ENCODE measurements around the gene SLC25A15.

SLC25A15 gene

DNA sequence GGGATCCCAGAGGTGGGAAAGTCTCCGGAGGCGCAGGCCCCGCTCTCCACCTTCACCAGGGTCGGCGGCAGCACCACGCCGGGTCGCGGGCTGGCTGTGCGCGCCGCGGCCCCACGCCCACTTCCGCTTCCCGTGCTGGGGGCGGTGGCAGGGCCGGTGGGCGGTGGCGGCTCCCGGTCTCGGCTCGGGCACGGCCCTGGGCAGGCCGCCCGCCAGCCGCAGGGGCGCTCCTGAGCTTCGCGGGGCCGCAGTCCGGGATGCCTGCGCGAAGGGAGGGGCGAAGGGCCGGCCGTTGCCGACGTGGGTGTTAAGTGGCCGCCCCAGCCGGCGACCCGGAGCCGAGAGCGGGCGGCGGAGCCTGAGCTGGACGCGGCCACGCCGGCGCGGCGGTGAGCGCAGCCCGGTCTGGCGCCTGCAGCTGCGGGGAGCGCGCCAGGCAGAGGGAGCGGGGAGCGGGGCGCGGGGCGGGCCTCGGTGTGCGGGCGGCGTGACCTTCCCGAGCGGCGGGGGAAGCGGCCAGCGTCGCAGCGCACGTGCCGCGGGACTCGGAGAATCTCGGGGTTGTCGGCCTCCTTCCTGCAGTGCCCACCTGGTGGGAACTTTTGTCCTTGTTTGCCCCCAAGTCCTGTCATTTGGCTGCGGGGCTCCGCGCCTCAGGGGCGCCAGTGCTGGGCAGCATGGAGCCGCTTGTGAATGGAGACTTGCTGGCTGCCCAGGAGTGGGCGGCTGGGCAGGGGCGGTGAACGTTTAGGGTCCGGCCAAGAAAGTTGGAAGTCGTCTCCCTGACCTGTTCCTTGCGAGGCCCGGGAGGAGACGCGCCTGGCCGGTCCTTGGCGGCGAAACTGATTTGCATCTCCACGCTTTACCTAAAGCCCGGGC, at the start of gene SLC25A15:
Gene SLC25A15, plus strand, starts transcription at position 337 of the 879 bp plus-strand sequence. CDS start 3,616 bp downstream, outside the sequence.
- peak; percentile 67 for DNase-seq (ENCODE audit: low spot score)

DNA sequence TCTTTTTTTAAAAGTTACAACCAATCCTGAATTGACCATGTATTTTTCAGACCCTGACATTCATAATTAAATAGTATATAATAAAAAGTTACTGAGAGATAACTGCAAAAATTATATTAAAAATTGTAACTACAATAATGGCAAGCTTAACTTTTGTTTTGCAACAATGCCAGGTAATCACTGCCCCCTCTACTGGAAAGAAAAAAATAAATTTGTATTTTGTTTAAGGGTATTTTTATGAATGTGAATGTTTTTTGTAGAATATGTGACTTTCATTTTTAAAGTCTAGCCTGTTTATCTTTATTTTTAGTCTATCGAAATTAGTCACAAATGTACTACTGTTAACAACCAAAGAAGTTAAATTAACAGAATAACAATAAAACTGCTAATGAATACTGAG, 40.1 kb upstream of the SLC25A15 start:
- no peak for DNase-seq (ENCODE audit: low spot score)

DNA sequence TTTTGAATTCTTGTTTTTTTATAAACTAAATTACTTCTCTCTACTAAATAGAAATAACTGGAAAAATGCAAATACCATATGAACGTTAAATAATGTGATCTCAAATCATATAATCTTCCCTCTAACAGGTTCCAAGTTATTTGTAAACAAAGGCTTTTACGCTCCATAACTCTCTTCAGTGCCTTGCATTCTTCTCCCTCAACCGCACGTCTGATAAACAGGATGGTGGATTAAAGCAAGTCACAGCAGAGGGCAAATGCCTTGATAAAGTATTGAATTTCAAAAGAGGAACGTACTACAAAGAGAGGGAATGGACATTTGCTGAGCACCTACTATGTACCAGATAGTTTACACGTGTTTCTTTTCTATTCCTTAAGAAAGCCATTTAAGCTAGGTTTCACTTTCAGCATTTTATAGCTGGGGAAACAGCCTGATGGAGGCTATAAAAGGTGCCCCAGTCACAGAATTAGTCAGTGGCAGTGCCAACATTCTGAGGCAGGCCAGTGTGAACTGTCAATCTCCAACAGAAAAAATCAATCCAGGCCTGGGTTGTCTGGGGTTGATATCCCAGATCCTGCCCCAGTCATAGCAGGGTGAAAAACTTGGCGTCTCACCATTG, 34.2 kb upstream of the SLC25A15 start:
- no peak for DNase-seq (ENCODE audit: low spot score)

DNA sequence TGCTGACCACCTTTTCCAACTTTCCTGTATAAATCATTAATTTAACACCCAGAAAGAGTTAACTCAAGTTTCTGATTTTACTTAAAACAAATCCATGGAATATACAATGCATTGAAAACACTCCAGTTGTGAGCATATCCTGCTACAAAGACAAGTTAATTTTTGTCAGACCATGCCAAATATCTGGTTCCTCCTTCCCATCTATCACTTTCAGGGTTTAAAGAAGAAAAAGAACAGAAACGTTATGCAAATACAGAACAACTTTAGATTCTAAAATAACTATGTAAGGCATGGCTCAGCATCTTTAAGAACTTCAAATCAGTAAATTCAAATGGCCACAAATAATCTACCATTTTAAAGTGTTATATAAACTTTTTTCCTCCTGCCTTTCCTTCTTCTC, 33.4 kb upstream of the SLC25A15 start:
- DNase-seq (ENCODE audit: low spot score): no peak

DNA sequence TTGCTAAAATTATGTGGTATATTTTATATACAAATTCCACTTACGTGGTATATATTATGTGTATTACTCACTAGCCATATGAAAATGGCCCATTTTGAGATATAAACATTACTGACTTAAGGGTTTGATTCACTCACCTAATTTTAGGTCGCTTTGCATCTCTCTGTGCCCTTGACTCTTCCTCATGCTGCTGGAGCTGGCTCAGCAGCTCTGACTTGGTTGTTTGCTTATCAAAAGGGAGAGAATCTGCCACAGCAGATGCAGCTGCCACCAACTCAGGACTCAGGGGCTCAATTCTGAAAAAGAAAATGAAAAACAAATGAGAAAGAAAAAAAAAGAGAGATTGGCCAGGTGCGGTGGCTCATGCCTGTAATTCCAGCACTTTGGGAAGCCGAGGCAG, 30.6 kb upstream of the SLC25A15 start:
- no peak for DNase-seq (ENCODE audit: low spot score)

DNA sequence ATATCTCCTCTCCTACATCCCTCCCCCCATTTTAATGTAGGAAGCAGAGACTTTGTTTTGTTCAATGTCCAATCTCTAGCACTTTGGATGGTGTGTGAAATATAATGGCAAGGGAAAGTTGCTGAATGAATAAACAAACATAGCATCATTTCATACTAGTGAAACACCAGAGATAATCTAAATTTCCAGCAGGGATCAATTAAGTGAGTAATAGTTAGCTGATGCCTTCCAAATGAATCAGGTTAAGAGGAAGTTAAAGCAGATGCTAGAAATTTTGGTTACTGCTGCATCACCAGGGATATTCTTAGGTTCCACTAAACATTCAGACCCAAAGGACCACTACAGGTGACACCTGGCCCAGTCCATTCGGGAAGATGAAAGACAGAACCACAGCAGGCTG, 26.6 kb upstream of the SLC25A15 start:
- DNase-seq (ENCODE audit: low spot score): no peak

DNA sequence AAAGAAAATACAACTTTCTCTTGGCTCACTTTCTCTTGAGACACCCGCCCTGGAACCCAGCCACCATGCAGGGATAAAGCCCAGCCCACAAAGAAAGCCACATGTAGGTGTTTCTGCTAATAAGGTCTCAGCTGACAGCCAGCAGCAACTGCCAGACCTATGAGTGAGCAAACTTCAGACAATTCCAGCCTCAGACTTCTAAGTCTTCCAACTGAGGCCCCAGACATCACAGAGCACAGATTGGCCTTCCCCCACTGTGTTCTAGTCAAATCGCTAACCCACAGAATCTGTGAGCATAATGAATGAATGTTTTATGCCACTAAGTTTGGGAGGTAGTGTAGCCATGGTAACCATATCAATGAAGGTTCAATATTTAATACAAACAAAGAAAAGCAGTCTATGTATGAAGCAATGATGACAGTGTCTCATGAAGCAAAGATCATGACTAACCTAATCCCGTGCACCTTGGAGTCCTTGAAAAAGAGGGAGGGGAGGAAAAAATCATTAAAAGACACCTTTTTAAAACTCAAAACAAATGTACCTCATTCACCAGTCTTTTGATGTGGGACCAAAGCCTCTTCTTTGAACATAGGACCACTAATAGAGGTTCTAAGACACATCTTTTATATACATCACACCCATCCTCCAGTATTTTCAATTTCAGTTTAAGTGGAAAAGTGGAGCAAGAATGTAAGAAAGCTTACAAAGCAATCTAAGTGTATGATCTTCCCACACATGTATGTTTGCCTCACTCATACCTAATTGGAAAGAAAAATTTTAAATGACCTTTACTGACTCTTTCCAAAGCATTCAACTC, 24.6 kb upstream of the SLC25A15 start:
- DNase-seq (ENCODE audit: low spot score): no peak

DNA sequence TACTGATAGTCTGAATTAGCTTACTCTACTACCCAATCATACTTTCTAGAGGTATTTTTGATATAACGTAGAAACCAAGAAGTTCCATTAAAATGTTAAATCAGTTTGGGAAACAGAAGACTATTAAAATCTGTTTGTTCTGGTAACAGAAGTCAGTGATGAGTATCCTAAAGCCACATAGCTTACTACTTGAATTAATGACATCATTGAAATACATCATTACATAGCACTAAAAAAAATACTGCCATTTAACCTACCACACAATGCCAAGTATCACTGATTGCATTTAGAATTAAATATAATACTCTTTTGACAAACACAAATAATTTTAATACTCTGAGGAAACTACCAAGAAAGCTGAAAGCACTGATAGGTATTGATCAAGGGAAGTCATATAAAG, 23.8 kb upstream of the SLC25A15 start:
- DNase-seq (ENCODE audit: low spot score): no peak

DNA sequence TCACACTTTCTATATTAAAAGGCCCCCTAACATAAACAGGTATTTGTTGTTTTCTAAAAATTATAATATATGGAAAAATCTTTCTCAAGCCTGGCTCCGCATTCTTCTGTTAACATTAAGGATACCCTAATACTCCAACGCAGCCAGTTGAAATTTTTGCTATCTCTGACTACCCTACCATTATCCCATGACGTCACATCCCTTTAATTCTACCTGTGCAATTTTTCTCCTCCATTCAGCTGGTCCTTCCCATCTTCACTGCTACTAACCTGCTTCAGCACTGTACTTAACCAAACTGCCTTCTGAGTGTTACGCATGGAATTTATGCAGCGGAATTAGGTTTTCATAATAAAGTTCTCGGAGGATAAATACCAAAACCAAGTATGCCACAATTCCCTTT, 19.4 kb upstream of the SLC25A15 start:
- no peak for DNase-seq (ENCODE audit: low spot score)

DNA sequence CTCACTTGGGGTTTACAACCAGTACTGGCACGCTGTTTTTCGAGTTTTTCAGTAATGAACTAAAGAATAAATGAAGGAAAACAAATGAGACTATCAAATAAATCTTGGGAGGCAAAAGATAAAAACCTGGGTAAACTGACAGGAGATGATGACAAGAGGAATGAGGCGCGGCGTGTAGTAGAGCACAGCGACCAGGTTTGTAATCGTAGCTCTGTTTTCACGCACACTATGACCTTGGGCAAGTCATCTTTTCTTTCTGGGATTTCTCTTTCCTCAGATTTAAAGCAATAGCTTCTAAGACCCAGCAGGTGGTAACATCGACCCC, 18.8 kb upstream of the SLC25A15 start:
- DNase-seq (ENCODE audit: low spot score): no peak

DNA sequence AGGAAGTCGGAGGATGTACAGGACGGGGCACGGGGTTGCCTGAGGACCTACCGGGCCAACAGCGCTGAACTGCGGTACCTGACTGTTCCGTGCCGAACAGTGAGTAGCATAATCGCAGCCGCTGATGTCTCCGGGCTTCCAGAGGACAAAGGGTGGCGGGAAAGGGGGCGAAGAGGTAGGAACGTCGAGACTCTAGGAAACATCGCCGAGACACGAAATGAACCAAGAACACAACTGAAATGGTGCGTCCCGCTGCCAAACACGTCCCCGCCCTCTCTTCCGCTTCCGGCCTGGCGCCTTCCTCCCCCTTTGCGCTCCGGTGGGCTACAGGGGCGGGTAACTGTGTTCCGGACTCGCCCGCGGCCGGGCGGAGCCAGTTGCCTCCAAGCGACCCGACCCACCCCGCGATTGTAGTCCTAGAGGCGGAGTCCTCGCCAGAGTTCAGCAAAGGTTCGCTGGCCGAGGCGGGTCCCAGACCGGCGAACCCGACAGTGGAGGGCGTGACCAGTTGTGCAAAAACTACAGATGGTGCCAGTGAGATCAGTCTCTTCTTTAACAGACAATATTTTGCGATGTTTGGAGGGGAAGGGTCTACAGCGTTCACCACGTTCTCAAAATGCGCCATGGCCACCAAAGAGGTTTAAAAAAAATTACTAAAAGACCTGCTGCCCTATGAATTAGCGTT, 18.3 kb upstream of the SLC25A15 start, which contains the start of gene MRPS31:
Gene MRPS31, minus strand, starts transcription at position 257 of the 685 bp plus-strand sequence. Its CDS starts 54 bp downstream, at position 203.
- peak; percentile 88 for DNase-seq (ENCODE audit: low spot score)

DNA sequence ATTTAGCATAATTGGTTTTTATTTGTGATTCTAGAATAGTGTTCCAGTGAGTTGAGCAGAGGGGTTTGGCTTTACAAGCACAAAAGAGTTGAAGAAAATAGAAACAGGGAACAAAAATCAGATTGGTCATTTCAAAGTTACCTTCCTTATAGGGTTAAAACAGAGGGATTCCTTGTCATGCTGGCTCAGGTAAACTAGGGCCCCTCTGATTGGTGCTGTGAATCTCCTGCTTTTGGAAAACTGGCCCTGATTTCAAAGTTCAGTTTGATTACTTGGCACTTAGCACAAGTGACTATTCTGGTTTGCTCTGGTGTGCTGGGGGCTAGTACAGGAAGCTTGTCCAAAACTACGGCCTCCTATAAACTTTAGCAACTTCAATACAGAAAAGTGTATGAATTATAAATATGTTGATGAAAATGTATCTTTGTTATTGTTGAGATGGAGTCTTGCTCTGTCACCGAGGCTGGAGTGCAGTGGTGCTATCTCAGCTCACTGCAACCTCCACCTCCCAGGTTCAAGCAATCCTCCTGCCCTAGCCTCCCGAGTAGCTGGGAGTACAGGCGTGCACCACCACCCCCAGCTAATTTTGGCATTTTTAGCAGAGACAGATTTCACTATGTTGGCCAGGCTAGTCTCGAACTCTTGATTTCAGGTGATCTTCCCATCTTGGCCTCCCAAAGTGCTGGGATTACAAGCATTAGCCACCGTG, 16.5 kb upstream of the SLC25A15 start:
- DNase-seq (ENCODE audit: low spot score): no peak

DNA sequence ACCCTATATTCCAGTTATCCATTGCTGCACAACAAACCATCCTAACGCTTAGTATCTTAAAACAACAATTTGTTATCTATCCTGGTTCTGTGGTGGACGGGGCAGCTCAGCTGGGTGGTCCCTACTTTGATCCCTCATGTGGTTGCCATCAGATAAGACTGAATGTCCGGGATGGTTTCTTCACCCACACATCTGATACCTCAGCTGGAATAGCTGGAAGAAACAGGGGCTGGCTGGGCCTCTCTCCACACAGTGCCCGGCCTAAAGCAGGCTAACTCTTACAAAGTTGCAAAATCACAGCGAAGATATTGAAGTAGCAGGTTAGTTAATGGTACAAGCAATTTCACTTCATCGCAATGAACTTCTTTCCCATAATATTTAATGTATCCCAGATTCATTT, 14.7 kb upstream of the SLC25A15 start:
- DNase-seq (ENCODE audit: low spot score): no peak

DNA sequence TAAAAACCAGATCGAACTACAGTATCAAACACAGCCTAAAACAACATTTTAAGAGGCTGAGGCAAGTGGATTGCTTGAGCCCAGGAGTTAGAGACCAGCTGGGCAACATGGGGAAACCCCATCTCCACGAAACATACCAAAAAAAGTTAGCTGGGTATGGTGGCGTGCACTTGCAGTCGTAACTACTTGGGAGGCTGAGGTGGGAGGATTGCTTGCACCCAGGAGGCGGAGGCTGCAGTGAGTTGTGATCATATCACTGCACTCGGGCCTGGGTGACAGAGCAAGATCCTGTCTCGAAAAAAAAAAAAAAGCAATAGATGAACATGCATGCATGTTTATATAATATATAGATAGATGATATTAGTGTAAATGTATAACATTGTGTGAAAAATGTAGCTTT, 13.2 kb upstream of the SLC25A15 start:
- DNase-seq (ENCODE audit: low spot score): no peak

DNA sequence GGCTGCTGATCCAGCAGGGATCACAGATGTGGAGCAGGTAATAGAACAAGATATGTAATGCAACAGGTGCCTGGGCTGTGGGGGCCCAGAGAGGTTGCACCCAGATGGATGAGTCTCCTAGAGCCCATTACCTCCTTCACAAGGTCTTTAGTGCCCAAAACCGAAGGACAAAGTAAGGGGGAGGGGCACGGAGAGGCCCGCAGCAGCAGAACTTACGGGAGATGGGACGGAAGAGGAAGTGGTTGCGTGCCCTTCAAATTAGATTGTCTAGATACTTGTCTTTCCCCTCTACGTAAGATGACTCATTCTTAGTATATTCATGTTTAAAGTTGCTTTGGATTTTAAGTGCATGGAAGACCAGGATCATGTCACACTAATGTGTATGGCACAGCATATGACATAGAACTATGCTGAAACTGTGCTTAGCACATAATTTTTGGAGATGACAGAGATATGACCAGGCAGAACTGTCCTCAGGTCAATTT, 12.7 kb upstream of the SLC25A15 start:
- peak; percentile 12 for DNase-seq (ENCODE audit: low spot score)

DNA sequence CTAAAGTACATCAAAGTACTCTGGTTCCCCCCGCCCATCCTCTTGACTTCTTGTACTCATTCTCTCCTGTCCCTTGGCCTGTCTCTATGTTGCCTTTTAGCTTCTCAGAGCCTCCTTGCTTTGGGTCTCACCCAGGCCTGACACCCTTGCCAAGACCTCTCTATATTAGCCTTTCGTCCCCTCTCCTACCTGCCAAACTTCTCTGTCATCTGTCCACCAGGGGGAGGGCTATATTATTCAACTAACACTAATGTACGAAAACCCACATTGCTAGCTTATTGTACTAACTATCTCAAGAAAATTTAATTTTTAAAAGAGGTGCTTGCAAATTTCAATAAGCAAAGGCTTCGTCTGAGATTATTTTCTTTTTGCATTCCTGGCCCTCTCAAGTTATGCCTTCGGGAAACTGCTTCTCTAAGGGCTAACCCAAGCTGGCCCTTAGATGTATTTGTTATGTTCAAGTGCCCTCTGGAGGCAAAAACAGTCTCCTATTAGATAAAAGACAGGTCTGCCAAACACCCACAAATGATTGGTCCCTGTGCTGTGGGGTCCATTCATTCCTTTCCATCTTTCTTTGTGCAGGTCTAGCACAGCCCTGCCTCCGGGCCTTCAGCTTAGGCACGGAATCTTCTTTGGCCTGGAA, 12.1 kb upstream of the SLC25A15 start:
- peak; percentile 78 for DNase-seq (ENCODE audit: low spot score)

DNA sequence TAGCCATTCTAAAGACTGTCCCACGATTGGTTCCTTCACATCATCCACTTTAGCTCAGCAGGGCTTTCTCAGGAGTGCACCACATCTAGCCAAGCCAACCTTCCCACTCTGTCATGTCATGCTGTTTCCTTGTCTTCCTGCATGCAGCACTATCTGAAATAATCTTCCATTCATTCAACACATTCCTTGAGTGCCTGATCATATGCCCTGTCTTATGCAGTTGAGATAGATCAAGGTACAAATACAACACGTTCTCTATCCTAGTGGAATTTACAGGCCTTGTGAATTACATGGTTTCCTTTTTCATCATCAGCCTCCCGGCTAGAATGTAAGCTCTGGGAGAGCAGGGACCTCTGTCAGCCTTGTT, 11.6 kb upstream of the SLC25A15 start:
- no peak for DNase-seq (ENCODE audit: low spot score)

DNA sequence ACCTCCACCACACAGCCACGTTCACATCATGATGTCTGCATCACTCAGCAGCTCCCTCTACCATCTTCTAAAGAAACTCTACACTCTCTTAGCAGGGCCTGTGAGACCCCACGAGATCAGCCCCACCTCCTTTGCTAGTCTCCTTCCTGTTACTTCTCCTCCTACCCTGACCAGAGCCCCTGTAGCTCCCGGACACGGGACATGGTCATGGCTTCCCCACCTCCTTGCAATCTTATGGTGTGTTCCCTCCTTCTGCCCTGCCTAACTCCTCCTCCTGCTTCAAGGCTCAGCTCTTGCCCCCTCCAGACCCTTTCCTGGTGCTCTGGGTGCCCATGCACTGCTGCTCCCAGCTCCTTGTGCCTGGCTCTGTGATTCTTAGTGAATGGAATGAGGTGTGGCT, 10.4 kb upstream of the SLC25A15 start:
- DNase-seq (ENCODE audit: low spot score): no peak

DNA sequence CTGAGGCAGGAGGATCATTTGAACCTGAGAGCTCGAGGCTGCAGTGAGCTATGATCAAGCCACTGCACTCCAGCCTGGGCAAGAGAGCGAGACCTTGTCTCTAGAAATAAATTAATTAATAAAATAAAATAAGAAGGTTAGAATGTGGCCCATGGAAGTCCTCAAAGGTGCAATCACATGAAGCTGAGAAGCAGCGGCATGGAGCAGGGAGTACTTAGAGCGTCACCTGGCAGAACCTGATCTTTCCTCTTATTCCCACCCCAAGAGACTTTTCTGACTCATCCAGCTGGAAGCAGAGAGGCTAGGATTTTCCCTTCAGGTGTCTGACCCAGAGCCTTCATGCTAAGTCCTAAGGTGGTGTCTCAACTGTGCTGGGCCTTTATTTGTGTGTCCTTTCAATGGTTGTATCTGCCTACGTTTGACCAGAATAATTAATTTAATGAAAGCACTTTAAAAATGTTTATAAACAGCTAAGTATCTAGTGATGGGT, 9.6 kb upstream of the SLC25A15 start:
- no peak for DNase-seq (ENCODE audit: low spot score)

DNA sequence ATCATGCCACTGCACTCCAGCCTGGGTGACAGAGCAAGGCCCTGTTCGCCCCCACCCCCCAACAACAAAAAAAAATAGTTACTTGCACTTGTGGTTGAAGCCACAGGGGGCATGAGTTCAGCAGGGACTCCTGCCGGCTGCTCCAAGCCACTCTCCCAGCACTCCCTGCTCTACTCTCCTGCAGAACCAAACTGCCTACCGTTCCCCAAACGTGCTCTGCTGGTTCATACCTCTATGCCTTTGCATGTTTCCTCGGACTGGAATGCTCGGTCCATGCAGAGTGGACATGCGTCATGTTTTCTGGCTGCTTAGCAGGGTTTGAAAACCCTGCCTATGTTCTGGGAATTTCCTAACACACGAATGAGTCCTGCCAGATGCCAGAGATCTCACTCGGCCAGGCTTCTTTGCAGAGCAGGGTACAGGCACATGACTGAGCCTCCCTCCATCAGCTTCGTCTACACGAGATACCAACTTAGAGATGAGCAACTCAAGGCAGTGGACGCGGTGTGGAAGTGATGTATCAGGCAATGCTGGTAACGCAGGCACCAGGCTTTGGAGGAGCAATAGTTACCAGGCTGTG, 8.5 kb upstream of the SLC25A15 start:
- no peak for DNase-seq (ENCODE audit: low spot score)
